Osteoblast (primary cell): Measurements from ENCODE around the gene MYT1. TPM values are rescaled to one million over a fixed set of nuclear protein-coding genes. Genes with fewer than 3 reads are reported as not detected.

Source experiments
- small RNA-seq: library from RNA; depleted of rRNA; stranded (forward); fragments of <200 nt; gene quantifications from one replicate; pipeline ENCODE3, GENCODE V24; 2012
- total RNA-seq: library from RNA; depleted of rRNA; stranded (reverse); fragments of >200 nt; gene quantifications from 2 replicates; pipeline ENCODE4 v1.2.3, GENCODE V29; 2012

Gene MYT1
- total RNA-seq, 1 donor = not detected

Small RNA genes lying within 50 kb of the gene (small RNA-seq; reads per million reads assigned to genes)
- gene AL137028.2 = not detected

Other genes starting within 250 kb of the MYT1 start
- 21.0 and 23.9 TPM in 2 replicates for gene UCKL1, start 208.0 kb upstream of the MYT1 start, total RNA-seq
- 12.1 and 14.5 TPM in 2 replicates for gene ZNF512B, start 194.5 kb upstream of the MYT1 start, total RNA-seq
- gene SAMD10, start 184.8 kb upstream of the MYT1 start, total RNA-seq = 0.59 and 1.4 TPM in 2 replicates
- gene PRPF6, start 183.3 kb upstream of the MYT1 start, total RNA-seq = 47.1 and 56.1 TPM in 2 replicates
- 0.59 and 1.1 TPM in 2 replicates for gene C20orf204, start 128.3 kb upstream of the MYT1 start, total RNA-seq
- gene SOX18, start 114.8 kb upstream of the MYT1 start, total RNA-seq = under 0.01 TPM in 2 replicates
- gene TCEA2, start 101.3 kb upstream of the MYT1 start, total RNA-seq = 28.9 and 31.5 TPM in 2 replicates
- 5.3 and 6.9 TPM in 2 replicates for gene RGS19, start 84.9 kb upstream of the MYT1 start, total RNA-seq
- 0.59 and 0.72 TPM in 2 replicates for gene OPRL1, start 84.4 kb upstream of the MYT1 start, total RNA-seq
- 0.72 TPM in 1 of 2 replicates, not detected in the other for gene LKAAEAR1, start 80.1 kb upstream of the MYT1 start, total RNA-seq
- gene NPBWR2, start 56.9 kb upstream of the MYT1 start, total RNA-seq = not detected in 2 replicates
- gene PCMTD2, start 91.3 kb downstream of the MYT1 start, total RNA-seq = 51.0 and 59.4 TPM in 2 replicates